Mesothelial cell of epicardium (in vitro differentiated cells): ENCODE measurements around the gene SCYGR5. TPM values are rescaled to one million over a fixed set of nuclear protein-coding genes. Genes with fewer than 3 reads are reported as not detected.

ENCODE experiments used
- DNase-seq, 2 experiments: peaks; one replicate each; pipeline ENCODE4 v3.0.0; 2021; ENCODE audit warnings: low spot score in 2 of 2; ENCODE audit not compliant: unreplicated experiment in 2 of 2
- H3K27ac Mint-ChIP-seq: 2 replicates; pipeline ENCODE4 v1.8.0; 2021; ENCODE audit warnings: mixed read lengths
- H3K27me3 Mint-ChIP-seq: 2 replicates; pipeline ENCODE4 v1.8.0; 2021; ENCODE audit warnings: low read depth, mixed read lengths
- H3K36me3 Mint-ChIP-seq: 2 replicates; pipeline ENCODE4 v1.8.0; 2021; ENCODE audit warnings: mixed read lengths
- H3K4me1 Mint-ChIP-seq: 2 replicates; pipeline ENCODE4 v1.8.0; 2021; ENCODE audit warnings: mixed read lengths
- H3K4me3 Mint-ChIP-seq: 2 replicates; pipeline ENCODE4 v1.8.0; 2021; ENCODE audit warnings: mild to moderate bottlenecking, moderate library complexity, mixed read lengths
- H3K9me3 Mint-ChIP-seq: 2 replicates; pipeline ENCODE4 v1.8.0; 2021; ENCODE audit warnings: mixed read lengths
- CTCF ChIP-seq: fragments of 200-600 bp; sonication (generic); IDR thresholded peaks from one replicate; pipeline ENCODE4 v1.5.0; 2021; ENCODE audit warnings: antibody characterized with exemption; ENCODE audit not compliant: unreplicated experiment
- total RNA-seq: library from RNA; stranded (reverse); gene quantifications from 3 replicates; pipeline ENCODE4 v1.2.1, GENCODE V29; 2021

SCYGR5 gene
- total RNA-seq, 1 donor from 2014 or later = not detected

- TF ChIP-seq CTCF = no peak
- H3K4me1 Mint-ChIP-seq = peaks cover 24% of the 10 kb centered on the region
- H3K9me3 Mint-ChIP-seq = no peaks in the 10 kb centered on the region
- no peak overlapping the region for H3K27ac Mint-ChIP-seq
- no peak for DNase-seq
- H3K27me3 Mint-ChIP-seq = no peaks in the 10 kb centered on the region
- no peak overlapping the region for H3K4me3 Mint-ChIP-seq
- no peaks in the 10 kb centered on the region for H3K36me3 Mint-ChIP-seq
Observed at GRCh38 chr2:227643990-227644551, 22.5 kb upstream of the SCYGR5 start.

GRCh38 chr2:227653419-227653818 is 13.2 kb upstream of the SCYGR5 start:
- Mint-ChIP-seq H3K4me1 (peaks cover 15% of the 10 kb centered on the region), H3K27ac (no peak overlapping the region), H3K27me3 (no peaks in the 10 kb centered on the region), H3K9me3 (no peaks in the 10 kb centered on the region), H3K4me3 (no peak overlapping the region), H3K36me3 (no peaks in the 10 kb centered on the region)
- no peak for TF ChIP-seq CTCF
- DNase-seq = no peak

- Mint-ChIP-seq H3K36me3 (no peaks in the 10 kb centered on the region), H3K9me3 (no peaks in the 10 kb centered on the region), H3K4me3 (no peak overlapping the region), H3K27ac (no peak overlapping the region), H3K4me1 (peaks cover 11% of the 10 kb centered on the region), H3K27me3 (no peaks in the 10 kb centered on the region)
- TF ChIP-seq CTCF = no peak
- DNase-seq = no peak
Observed at GRCh38 chr2:227654426-227654825, 12.2 kb upstream of the SCYGR5 start.

- no peak for TF ChIP-seq CTCF
- Mint-ChIP-seq H3K36me3 (no peaks in the 10 kb centered on the region), H3K4me1 (peaks cover 11% of the 10 kb centered on the region), H3K4me3 (no peak overlapping the region), H3K27ac (no peak overlapping the region), H3K27me3 (no peaks in the 10 kb centered on the region), H3K9me3 (no peaks in the 10 kb centered on the region)
- DNase-seq = no peak
Observed at GRCh38 chr2:227655454-227655853, 11.2 kb upstream of the SCYGR5 start.

DNA sequence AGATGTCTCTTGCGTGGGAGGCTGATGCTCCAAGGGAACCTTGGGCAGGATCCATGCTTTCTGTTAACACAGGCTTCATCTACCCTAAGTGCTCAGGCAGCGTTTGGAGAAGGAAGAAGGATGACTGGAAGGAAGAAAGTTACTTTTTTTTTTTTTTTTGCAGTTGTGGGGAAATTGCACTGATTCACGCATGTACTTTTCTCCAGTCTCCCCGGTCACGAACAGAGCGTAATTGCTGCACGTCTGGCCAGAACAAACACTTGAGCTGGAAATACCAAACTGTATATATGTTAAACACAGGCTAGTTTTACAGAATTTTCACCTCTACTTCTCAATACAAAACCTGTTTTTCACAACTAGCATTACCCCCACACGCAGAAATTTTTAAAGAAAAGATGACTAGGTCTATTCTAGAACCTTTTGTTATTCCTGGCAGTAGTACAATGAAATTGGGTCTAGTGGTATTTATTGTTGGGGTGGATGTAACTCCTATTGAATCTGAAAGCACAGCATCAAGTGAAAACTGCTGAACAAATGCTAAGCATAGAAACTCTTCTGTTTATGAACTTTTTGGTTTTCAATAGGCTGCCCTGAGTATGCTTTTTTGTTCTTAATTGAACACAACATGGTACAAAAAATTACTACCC is 9.3 kb upstream of the SCYGR5 start:
- peaks cover 13% of the 10 kb centered on the region for H3K4me1 Mint-ChIP-seq
- no peak overlapping the region for H3K4me3 Mint-ChIP-seq
- no peaks in the 10 kb centered on the region for H3K27me3 Mint-ChIP-seq
- H3K36me3 Mint-ChIP-seq = no peaks in the 10 kb centered on the region
- H3K27ac Mint-ChIP-seq = no peak overlapping the region
- TF ChIP-seq CTCF = no peak
- H3K9me3 Mint-ChIP-seq = no peaks in the 10 kb centered on the region
- no peak for DNase-seq
